HFF-Myc (cell line): ENCODE measurements around the gene SLC28A1.

Experiments used
- DNase-seq: peaks from one replicate; pipeline ENCODE4 v3.0.0-alpha.2; 2011; ENCODE audit warnings: low read depth; ENCODE audit errors: extremely low read depth
- H3K4me3 ChIP-seq: replicated peaks from 2 replicates; pipeline ENCODE4 v1.5.1; 2011; ENCODE audit warnings: low read depth, mild to moderate bottlenecking, control low read depth, low read length
- CTCF ChIP-seq: IDR thresholded peaks from 2 replicates; pipeline ENCODE4 v1.5.1; 2012; ENCODE audit warnings: mild to moderate bottlenecking, low read depth, low read length, control low read depth; ENCODE audit errors: missing control alignments

SLC28A1 gene

DNA sequence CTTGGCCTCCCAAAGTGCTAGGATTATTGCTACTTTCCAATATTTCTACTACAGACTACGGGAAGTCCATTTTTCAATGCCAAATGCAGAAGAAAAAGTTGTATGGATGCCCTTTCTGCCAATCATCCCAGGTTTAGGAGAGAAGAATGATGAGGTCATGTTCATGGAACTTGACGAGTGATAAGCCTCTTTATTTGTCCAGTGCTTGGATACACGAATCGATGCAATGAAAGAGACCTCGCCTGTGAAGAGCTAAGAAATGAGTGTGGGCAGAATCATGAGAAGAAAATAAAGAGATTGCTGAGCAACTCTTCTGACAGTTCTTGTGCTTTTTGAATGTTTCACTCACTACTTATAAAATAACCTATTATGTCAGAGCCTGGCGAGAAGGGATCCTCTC lies 996 bp upstream of the SLC28A1 start:
- no peak for TF ChIP-seq CTCF
- no peak for DNase-seq

GRCh38 chr15:84885801-84886200 lies 1.3 kb downstream of the SLC28A1 start:
- H3K4me3 ChIP-seq: no peak overlapping the region
- DNase-seq: no peak
- no peak for TF ChIP-seq CTCF

More for the DNA sequence above, 996 bp upstream of the SLC28A1 start:
- H3K4me3 ChIP-seq: no peak overlapping the region

GRCh38 chr15:84886211-84886983 lies 1.9 kb downstream of the SLC28A1 start:
- H3K4me3 ChIP-seq: no peak overlapping the region
- TF ChIP-seq CTCF: no peak
- no peak for DNase-seq

- TF ChIP-seq CTCF: no peak
- no peak overlapping the region for H3K4me3 ChIP-seq
- no peak for DNase-seq
These were observed 2.5 kb downstream of the SLC28A1 start for GRCh38 chr15:84886984-84887299.

DNA sequence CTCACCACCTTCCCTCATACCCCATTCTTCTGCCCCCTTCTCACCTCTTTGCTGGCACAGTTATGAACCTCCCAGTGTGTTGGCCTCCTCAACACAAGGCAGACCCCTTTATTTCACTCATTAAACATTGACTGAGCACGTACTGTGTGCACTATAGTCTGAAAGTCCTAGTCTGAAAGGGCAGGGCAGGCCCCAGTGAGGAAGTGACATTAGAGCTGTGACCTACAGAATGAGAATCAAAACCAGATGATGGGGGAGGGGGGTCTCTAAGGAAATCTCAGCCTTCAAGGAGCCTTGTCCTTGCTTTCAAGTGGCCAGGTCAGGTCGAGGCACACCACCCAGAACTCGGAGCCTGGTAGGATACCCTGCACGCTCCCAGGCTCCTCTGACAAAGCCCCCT lies 3.5 kb downstream of the SLC28A1 start:
- no peak for DNase-seq
- no peak overlapping the region for H3K4me3 ChIP-seq
- no peak for TF ChIP-seq CTCF

GRCh38 chr15:84888639-84889038 lies 4.2 kb downstream of the SLC28A1 start:
- no peak for TF ChIP-seq CTCF
- no peak overlapping the region for H3K4me3 ChIP-seq
- DNase-seq: no peak

DNA sequence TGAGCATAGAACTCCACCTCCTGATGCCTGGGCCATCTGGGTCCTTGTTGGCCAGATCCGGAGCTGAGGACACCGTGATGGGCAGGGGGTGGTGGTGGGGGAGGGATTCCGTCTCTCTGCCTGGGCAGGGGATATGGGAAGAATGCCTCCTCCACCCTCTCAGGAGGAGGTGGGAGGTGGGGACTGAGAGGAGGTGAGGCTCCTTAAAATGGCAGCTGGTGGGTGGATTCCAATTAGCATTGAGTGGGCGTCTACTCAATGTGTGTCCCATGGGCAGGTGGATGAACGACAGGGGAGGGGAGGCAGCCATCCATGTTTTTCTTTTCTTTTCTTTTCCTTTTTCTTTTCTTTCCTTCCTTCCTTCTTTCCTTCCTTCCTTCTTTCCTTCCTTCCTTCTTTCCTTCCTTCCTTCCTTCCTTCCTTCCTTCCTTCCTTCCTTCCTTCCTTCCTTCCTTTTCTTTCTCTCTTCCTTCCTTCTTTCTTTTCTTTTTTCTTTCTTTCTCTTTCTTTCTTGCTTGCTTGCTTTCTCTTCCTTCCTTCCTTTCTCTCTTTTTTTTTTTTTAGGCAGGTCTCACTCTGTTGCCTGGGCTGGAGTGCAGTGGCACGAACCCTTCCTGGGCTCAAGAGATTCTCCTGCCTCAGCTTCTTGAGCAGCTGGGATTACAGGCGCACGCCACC lies 5.0 kb downstream of the SLC28A1 start:
- DNase-seq: no peak
- no peak for TF ChIP-seq CTCF
- H3K4me3 ChIP-seq: no peak overlapping the region
